ENCODE measurements around the gene RAD9B.
A peak's percentile ranks its signal among the peaks of the same experiment; 100 is the strongest.
"Not testable (repeated sequence)": the region's sequence is repeated elsewhere in the genome, so short reads cannot be mapped to it uniquely, and the experiment has no call there.

Gene RAD9B

GRCh38 chr12:110501752-110502738, at the start of gene RAD9B, which contains the start of gene VPS29:
Gene RAD9B, plus strand, starts transcription at chr12:110502331. Its CDS starts 7 bp downstream, at chr12:110502338.
Gene VPS29, minus strand, starts transcription at chr12:110502111. Its CDS starts 60 bp downstream, at chr12:110502051.
- DNase-seq (ENCODE audit: low read depth): peak; percentile 96

- no peak for DNase-seq (ENCODE audit: low read depth)
Measured at GRCh38 chr12:110453569-110454296, 48.4 kb upstream of the RAD9B start.

GRCh38 chr12:110458756-110459155, 43.4 kb upstream of the RAD9B start:
- DNase-seq (ENCODE audit: low read depth): no peak

GRCh38 chr12:110461189-110461588, 40.9 kb upstream of the RAD9B start:
- DNase-seq (ENCODE audit: low read depth): not testable (repeated sequence)

GRCh38 chr12:110465024-110465423, 37.1 kb upstream of the RAD9B start:
- DNase-seq (ENCODE audit: low read depth): no peak

GRCh38 chr12:110465765-110466164, 36.4 kb upstream of the RAD9B start:
- not testable (repeated sequence) for DNase-seq (ENCODE audit: low read depth)

- no peak for DNase-seq (ENCODE audit: low read depth)
Measured at GRCh38 chr12:110466791-110467190, 35.3 kb upstream of the RAD9B start.

- no peak for DNase-seq (ENCODE audit: low read depth)
Measured at GRCh38 chr12:110467847-110468213, 34.3 kb upstream of the RAD9B start.

- DNase-seq (ENCODE audit: low read depth): peak; percentile 97
Measured at GRCh38 chr12:110468214-110469048, 33.7 kb upstream of the RAD9B start, which contains the start of the genes FAM216A and GPN3. Gene FAM216A, plus strand, starts transcription at chr12:110468845. Its CDS starts 31 bp downstream, at chr12:110468876. Gene GPN3, minus strand, starts transcription at chr12:110468257. Its CDS starts 54 bp downstream, at chr12:110468203.

GRCh38 chr12:110475426-110475825, 26.7 kb upstream of the RAD9B start:
- DNase-seq (ENCODE audit: low read depth): no peak

- peak; percentile 22 for DNase-seq (ENCODE audit: low read depth)
Measured at GRCh38 chr12:110498984-110499706, 3.0 kb upstream of the RAD9B start.

GRCh38 chr12:110501399-110501751, 756 bp upstream of the RAD9B start:
- peak; percentile 13 for DNase-seq (ENCODE audit: low read depth)

- DNase-seq (ENCODE audit: low read depth): no peak
Measured at GRCh38 chr12:110503432-110503831, 1.3 kb downstream of the RAD9B start.

- DNase-seq (ENCODE audit: low read depth): no peak
Measured at GRCh38 chr12:110505332-110505731, 3.2 kb downstream of the RAD9B start.

GRCh38 chr12:110508071-110508586, 6.0 kb downstream of the RAD9B start:
- no peak for DNase-seq (ENCODE audit: low read depth)

GRCh38 chr12:110513842-110514241, 11.7 kb downstream of the RAD9B start:
- DNase-seq (ENCODE audit: low read depth): no peak

GRCh38 chr12:110514363-110514762, 12.2 kb downstream of the RAD9B start:
- DNase-seq (ENCODE audit: low read depth): no peak

GRCh38 chr12:110516995-110517394, 14.9 kb downstream of the RAD9B start:
- DNase-seq (ENCODE audit: low read depth): no peak

- not testable (repeated sequence) for DNase-seq (ENCODE audit: low read depth)
Measured at GRCh38 chr12:110518014-110518413, 15.9 kb downstream of the RAD9B start.

- DNase-seq (ENCODE audit: low read depth): not testable (repeated sequence)
Measured at GRCh38 chr12:110520876-110521712, 19.0 kb downstream of the RAD9B start.
